ENCODE results near the gene NLRP2B.

GRCh38 chrX:57643698-57644097 lies 36.4 kb downstream of the NLRP2B start:
- TF ChIP-seq CTCF (IDR thresholded peaks at IDR 0.05; ENCODE audit: poor library complexity) (no peak), EZH2phosphoT487 (IDR thresholded peaks at IDR 0.05; ENCODE audit: low read depth, severe bottlenecking, unreplicated experiment) (no peak), EZH2 (IDR thresholded peaks at IDR 0.05; ENCODE audit: borderline replicate concordance) (no peak)

Data from hepatocyte (in vitro differentiated cells).